Astrocyte (in vitro differentiated cells and primary cell): ENCODE data around the gene CRB3. TPM values are rescaled to one million over a fixed set of nuclear protein-coding genes. Genes with fewer than 3 reads are reported as not detected.

Source experiments
- DNase-seq: peaks from one replicate; pipeline ENCODE4 v3.0.0-alpha.2; 2010; ENCODE audit warnings: low read depth
- FAIRE-seq: peaks from 2 replicates; lab custom pipeline; 2011; peaks lifted over from hg19 to GRCh38; lab: Jason Lieb, UNC
- H2AFZ ChIP-seq: 2 replicates; pipeline ENCODE4 v1.6.0; 2012; ENCODE audit warnings: low read depth, low read length, inconsistent platforms
- H3K27ac ChIP-seq: 2 replicates; pipeline ENCODE4 v1.5.1; 2011; ENCODE audit warnings: low read depth, low read length, inconsistent platforms
- H3K27me3 ChIP-seq: 2 replicates; pipeline ENCODE4 v1.6.0; 2011; ENCODE audit warnings: low read length, inconsistent platforms; ENCODE audit not compliant: insufficient read depth
- H3K36me3 ChIP-seq: 2 replicates; pipeline ENCODE4 v1.5.1; 2011; ENCODE audit warnings: low read length, inconsistent platforms; ENCODE audit not compliant: insufficient read depth
- H3K4me1 ChIP-seq: 2 replicates; pipeline ENCODE4 v1.5.1; 2011; ENCODE audit warnings: low read length, inconsistent platforms; ENCODE audit not compliant: insufficient read depth
- H3K4me2 ChIP-seq: 2 replicates; pipeline ENCODE4 v1.6.0; 2012; ENCODE audit warnings: low read length, inconsistent platforms
- H3K4me3 ChIP-seq: 2 replicates; pipeline ENCODE4 v1.5.1; 2011; ENCODE audit warnings: low read depth, mild to moderate bottlenecking, low read length, inconsistent platforms; ENCODE audit not compliant: insufficient read depth
- H3K79me2 ChIP-seq: 2 replicates; pipeline ENCODE4 v1.6.0; 2012; ENCODE audit warnings: mild to moderate bottlenecking, low read length, inconsistent platforms; ENCODE audit not compliant: insufficient read depth
- H3K9ac ChIP-seq: 2 replicates; pipeline ENCODE4 v1.6.0; 2012; ENCODE audit warnings: mild to moderate bottlenecking, low read length, inconsistent platforms
- H3K9me3 ChIP-seq: 2 replicates; pipeline ENCODE4 v1.5.1; 2012; ENCODE audit warnings: low read depth, mild to moderate bottlenecking, low read length, inconsistent platforms; ENCODE audit not compliant: insufficient read depth
- H4K20me1 ChIP-seq: 2 replicates; pipeline ENCODE4 v1.6.0; 2012; ENCODE audit warnings: low read length, inconsistent platforms; ENCODE audit not compliant: insufficient read depth
- H3K27ac Mint-ChIP-seq: one replicate; pipeline ENCODE4 v1.8.0; 2021; ENCODE audit warnings: mild to moderate bottlenecking, mixed read lengths; ENCODE audit not compliant: unreplicated experiment
- H3K27me3 Mint-ChIP-seq: one replicate; pipeline ENCODE4 v1.8.0; 2021; ENCODE audit warnings: low read depth, mixed read lengths; ENCODE audit not compliant: unreplicated experiment
- H3K36me3 Mint-ChIP-seq: one replicate; pipeline ENCODE4 v1.8.0; 2021; ENCODE audit warnings: low read depth, mixed read lengths; ENCODE audit not compliant: unreplicated experiment
- H3K4me1 Mint-ChIP-seq: one replicate; pipeline ENCODE4 v1.8.0; 2021; ENCODE audit warnings: low read depth, mixed read lengths; ENCODE audit not compliant: unreplicated experiment
- H3K4me3 Mint-ChIP-seq: one replicate; pipeline ENCODE4 v1.8.0; 2021; ENCODE audit warnings: mild to moderate bottlenecking, moderate library complexity, mixed read lengths; ENCODE audit not compliant: unreplicated experiment
- H3K9me3 Mint-ChIP-seq: one replicate; pipeline ENCODE4 v1.8.0; 2021; ENCODE audit warnings: mild to moderate bottlenecking, mixed read lengths; ENCODE audit not compliant: unreplicated experiment
- EZH2 ChIP-seq: IDR thresholded peaks from 2 replicates; pipeline ENCODE4 v1.6.1; 2012; ENCODE audit warnings: mild to moderate bottlenecking, low read length, inconsistent platforms; ENCODE audit not compliant: insufficient read depth
- total RNA-seq: library from RNA; stranded (reverse); gene quantifications from 2 replicates; pipeline ENCODE4 v1.2.1, GENCODE V29; 2021
- TF ChIP-seq, protein P1 (sequence below): IDR thresholded peaks from 2 replicates; pipeline ENCODE4 v1.5.1; 2011; ENCODE audit warnings: low read depth, mild to moderate bottlenecking, inconsistent platforms, low read length, moderate library complexity; ENCODE audit not compliant: insufficient read depth

Gene CRB3
- total RNA-seq, 1 donor from 2014 or later = 1.6 TPM

DNA sequence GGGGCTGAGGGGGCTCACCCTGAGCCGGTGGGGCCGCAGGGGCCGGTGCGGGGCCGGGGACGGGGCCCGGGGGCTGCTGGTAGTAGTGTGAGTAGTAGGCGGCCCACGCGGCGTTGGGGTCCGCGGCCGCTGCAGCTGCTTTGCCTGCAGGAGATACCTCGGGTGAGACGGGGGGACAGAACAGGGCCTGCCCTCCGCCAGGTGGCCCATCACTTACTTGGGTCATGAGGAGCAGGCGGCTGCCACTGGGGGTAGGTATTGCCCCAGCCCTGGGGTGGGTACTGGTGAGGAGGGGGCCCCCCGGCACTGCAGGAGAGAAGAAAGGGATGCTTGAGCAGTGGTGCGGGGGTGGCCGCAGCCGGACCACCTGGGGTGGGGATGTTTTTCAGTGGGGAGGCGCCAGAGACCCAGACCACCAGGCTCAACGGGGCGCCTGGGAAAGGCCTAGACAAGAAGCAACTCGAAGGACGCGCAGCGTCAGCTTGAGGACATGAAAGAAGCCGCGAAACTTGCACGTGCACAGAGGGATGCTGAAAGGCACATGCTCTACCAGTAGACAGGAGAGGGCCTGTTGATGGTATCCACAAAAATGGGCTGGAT is 48.4 kb upstream of the CRB3 start:
- TF ChIP-seq EZH2 = no peak
- TF ChIP-seq, protein P1, sequence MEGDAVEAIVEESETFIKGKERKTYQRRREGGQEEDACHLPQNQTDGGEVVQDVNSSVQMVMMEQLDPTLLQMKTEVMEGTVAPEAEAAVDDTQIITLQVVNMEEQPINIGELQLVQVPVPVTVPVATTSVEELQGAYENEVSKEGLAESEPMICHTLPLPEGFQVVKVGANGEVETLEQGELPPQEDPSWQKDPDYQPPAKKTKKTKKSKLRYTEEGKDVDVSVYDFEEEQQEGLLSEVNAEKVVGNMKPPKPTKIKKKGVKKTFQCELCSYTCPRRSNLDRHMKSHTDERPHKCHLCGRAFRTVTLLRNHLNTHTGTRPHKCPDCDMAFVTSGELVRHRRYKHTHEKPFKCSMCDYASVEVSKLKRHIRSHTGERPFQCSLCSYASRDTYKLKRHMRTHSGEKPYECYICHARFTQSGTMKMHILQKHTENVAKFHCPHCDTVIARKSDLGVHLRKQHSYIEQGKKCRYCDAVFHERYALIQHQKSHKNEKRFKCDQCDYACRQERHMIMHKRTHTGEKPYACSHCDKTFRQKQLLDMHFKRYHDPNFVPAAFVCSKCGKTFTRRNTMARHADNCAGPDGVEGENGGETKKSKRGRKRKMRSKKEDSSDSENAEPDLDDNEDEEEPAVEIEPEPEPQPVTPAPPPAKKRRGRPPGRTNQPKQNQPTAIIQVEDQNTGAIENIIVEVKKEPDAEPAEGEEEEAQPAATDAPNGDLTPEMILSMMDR = no peak
- Histone ChIP-seq H3K9me3 (no peaks in the 10 kb centered on the region), H3K27me3 (no peaks in the 10 kb centered on the region), H3K36me3 (peaks cover 16% of the 10 kb centered on the region), H3K4me1 (no peaks in the 10 kb centered on the region), H2AFZ (no peak overlapping the region), H3K4me2 (no peak overlapping the region), H3K79me2 (peaks cover 30% of the 10 kb centered on the region), H4K20me1 (peaks cover 45% of the 10 kb centered on the region), H3K9ac (no peak overlapping the region), H3K27ac (no peak overlapping the region), H3K4me3 (no peak overlapping the region)
- H3K9me3 Mint-ChIP-seq = no peaks in the 10 kb centered on the region
- FAIRE-seq (no peak), DNase-seq (no peak)
- H3K27ac Mint-ChIP-seq = no peak overlapping the region
- H3K36me3 Mint-ChIP-seq = peaks cover 5% of the 10 kb centered on the region
- no peaks in the 10 kb centered on the region for H3K4me1 Mint-ChIP-seq
- no peak overlapping the region for H3K4me3 Mint-ChIP-seq
- no peaks in the 10 kb centered on the region for H3K27me3 Mint-ChIP-seq

DNA sequence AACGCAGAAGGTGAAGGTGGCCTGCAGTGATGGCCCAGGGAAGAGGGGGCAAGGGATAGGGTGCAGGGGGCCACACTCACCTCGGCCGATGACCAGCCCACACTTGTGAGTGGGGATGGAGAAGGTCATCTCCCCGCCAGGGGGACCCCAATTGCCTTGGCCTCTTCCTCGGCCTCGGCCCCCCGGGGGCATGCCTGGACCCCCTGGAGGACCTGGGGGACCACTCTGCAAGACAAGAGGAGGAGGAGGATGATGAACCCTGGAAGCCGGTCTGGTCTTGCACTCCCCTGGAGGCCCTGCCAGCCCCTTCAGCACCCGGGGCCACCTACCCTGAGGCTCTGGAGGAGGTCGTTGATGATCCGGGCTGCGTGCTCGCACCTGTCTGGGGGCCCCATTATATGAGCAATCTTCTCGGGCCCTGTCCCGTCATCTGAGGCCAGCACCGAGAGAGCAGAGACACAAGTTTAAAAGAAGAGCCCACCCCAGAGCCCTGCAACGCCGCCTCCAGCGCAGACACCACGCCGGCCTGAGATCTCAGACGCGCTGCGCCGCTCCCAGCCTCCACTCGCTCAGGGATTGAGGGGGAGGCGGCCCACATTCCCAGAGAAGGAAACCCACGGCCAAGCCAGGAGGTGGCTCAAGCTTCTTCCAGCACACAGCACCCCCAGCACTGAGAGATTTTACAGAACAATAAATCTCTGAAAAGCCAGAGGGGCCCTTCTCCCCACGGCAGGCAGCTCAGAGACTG is 47.2 kb upstream of the CRB3 start:
- Histone ChIP-seq H4K20me1 (peaks cover 56% of the 10 kb centered on the region), H3K4me1 (no peaks in the 10 kb centered on the region), H3K9ac (no peak overlapping the region), H3K36me3 (peaks cover 20% of the 10 kb centered on the region), H3K27ac (no peak overlapping the region), H3K4me3 (no peak overlapping the region), H3K79me2 (peaks cover 42% of the 10 kb centered on the region), H3K9me3 (no peaks in the 10 kb centered on the region), H2AFZ (no peak overlapping the region), H3K27me3 (no peaks in the 10 kb centered on the region), H3K4me2 (no peak overlapping the region)
- Mint-ChIP-seq H3K9me3 (no peaks in the 10 kb centered on the region), H3K4me3 (no peak overlapping the region), H3K36me3 (peaks cover 6% of the 10 kb centered on the region), H3K27ac (no peak overlapping the region), H3K27me3 (no peaks in the 10 kb centered on the region), H3K4me1 (no peaks in the 10 kb centered on the region)
- FAIRE-seq (no peak), DNase-seq (no peak)
- TF ChIP-seq EZH2 = no peak
- TF ChIP-seq, protein P1 = no peak
